IMR-90 (cell line): Measurements from ENCODE around the gene RHOBTB1. TPM values are rescaled to one million over a fixed set of nuclear protein-coding genes. Genes with fewer than 3 reads are reported as not detected.

ENCODE experiments used
- ATAC-seq: fragments of 200-7000 bp; cut with Tn5 transposase; 2 replicates; pipeline ENCODE4 v1.9.1; 2020; ENCODE audit warnings: low read depth, mild to moderate bottlenecking, moderate library complexity
- BruUV-seq: library from RNA; stranded (reverse); fragments of 400-500 nt; replicated peaks from 2 replicates; lab custom pipeline; 2021; lab: Mats Ljungman, UMichigan
- CTCF ChIA-PET: fragments of 300-600 bp; formaldehyde crosslinking; extraction: SDS; loops from one replicate; lab custom pipeline; 2021; ENCODE audit warnings: antibody characterized with exemption; lab: Yijun Ruan, JAX
- POLR2A ChIA-PET: fragments of 300-600 bp; sonication (Branson Sonifier 250); formaldehyde crosslinking; loops from one replicate; lab custom pipeline; 2022; ENCODE audit warnings: antibody characterized with exemption; ENCODE audit not compliant: unreplicated experiment; lab: Charles Lee
- DNase-seq: peaks from one replicate; pipeline ENCODE4 v3.0.0; 2013
- H2AFZ ChIP-seq: replicated peaks from 2 replicates; pipeline ENCODE3; 2013; ENCODE audit warnings: low read length, mild to moderate bottlenecking; ENCODE audit not compliant: poor library complexity
- H2AK5ac ChIP-seq: 2 replicates; pipeline ENCODE4 v1.6.1; 2013; ENCODE audit warnings: low read depth, low read length, inconsistent platforms
- H2AK9ac ChIP-seq: replicated peaks from 2 replicates; pipeline ENCODE3; 2013; ENCODE audit warnings: mild to moderate bottlenecking, low read depth, low read length, moderate library complexity; ENCODE audit not compliant: poor library complexity
- H2BK120ac ChIP-seq: 2 replicates; pipeline ENCODE4 v1.6.1; 2013; ENCODE audit warnings: low read depth, low read length, inconsistent platforms
- H2BK15ac ChIP-seq: 3 replicates; pipeline ENCODE4 v1.6.1; 2013; ENCODE audit warnings: low read depth, low read length, inconsistent platforms
- H2BK20ac ChIP-seq: 2 replicates; pipeline ENCODE4 v1.6.1; 2013; ENCODE audit warnings: low read depth, mild to moderate bottlenecking, inconsistent platforms, low read length, moderate library complexity
- H2BK5ac ChIP-seq: 2 replicates; pipeline ENCODE4 v1.6.1; 2013; ENCODE audit warnings: mild to moderate bottlenecking, low read depth, low read length, inconsistent platforms; ENCODE audit not compliant: poor library complexity, severe bottlenecking
- H3K14ac ChIP-seq: replicated peaks from 2 replicates; pipeline ENCODE4 v1.6.1; 2013; ENCODE audit warnings: low read depth, low read length, inconsistent platforms
- H3K18ac ChIP-seq: 2 replicates; pipeline ENCODE4 v1.6.1; 2013; ENCODE audit warnings: low read depth, low read length, control low read depth
- H3K23ac ChIP-seq: 2 replicates; pipeline ENCODE4 v1.6.1; 2013; ENCODE audit warnings: low read depth, low read length, inconsistent platforms
- H3K27ac ChIP-seq: 2 replicates; pipeline ENCODE4 v1.5.1; 2013; ENCODE audit warnings: mild to moderate bottlenecking, control low read depth, low read length; ENCODE audit not compliant: insufficient read depth
- H3K27me3 ChIP-seq: 2 replicates; pipeline ENCODE4 v1.6.1; 2013; ENCODE audit warnings: low read length; ENCODE audit not compliant: control insufficient read depth, insufficient read depth
- H3K36me3 ChIP-seq: 2 replicates; pipeline ENCODE4 v1.6.1; 2013; ENCODE audit warnings: low read length, mixed read lengths; ENCODE audit not compliant: control insufficient read depth, insufficient read depth
- H3K4ac ChIP-seq: 2 replicates; pipeline ENCODE4 v1.6.1; 2013; ENCODE audit warnings: low read depth, low read length, inconsistent platforms
- H3K4me1 ChIP-seq: 2 replicates; pipeline ENCODE4 v1.6.1; 2013; ENCODE audit warnings: low read length, mixed read lengths; ENCODE audit not compliant: control insufficient read depth, insufficient read depth
- H3K4me2 ChIP-seq: 2 replicates; pipeline ENCODE4 v1.6.1; 2013; ENCODE audit warnings: low read depth, mild to moderate bottlenecking, control low read depth, low read length, moderate library complexity
- H3K4me3 ChIP-seq: 2 replicates; pipeline ENCODE4 v1.5.1; 2013; ENCODE audit warnings: low read depth, mild to moderate bottlenecking, control low read depth, low read length, moderate library complexity; ENCODE audit not compliant: insufficient read depth
- H3K56ac ChIP-seq: 2 replicates; pipeline ENCODE4 v1.6.1; 2013; ENCODE audit warnings: low read length, inconsistent platforms; ENCODE audit not compliant: insufficient read depth; ENCODE audit errors: extremely low read depth
- H3K79me1 ChIP-seq, 2 experiments: 2 replicates each; pipeline ENCODE4 v1.6.1; 2013; ENCODE audit warnings: low read length in 2 of 2, inconsistent platforms in 1 of 2, low read depth in 1 of 2
- H3K9ac ChIP-seq: 2 replicates; pipeline ENCODE4 v1.6.1; 2013; ENCODE audit warnings: low read depth, low read length, control low read depth
- H3K9me1 ChIP-seq: 2 replicates; pipeline ENCODE4 v1.6.1; 2013; ENCODE audit warnings: low read length, inconsistent platforms; ENCODE audit not compliant: insufficient read depth
- H3K9me3 ChIP-seq: 2 replicates; pipeline ENCODE4 v1.6.1; 2013; ENCODE audit warnings: low read length; ENCODE audit not compliant: control insufficient read depth, insufficient read depth
- H4K20me1 ChIP-seq: 2 replicates; pipeline ENCODE4 v1.6.1; 2013; ENCODE audit warnings: low read length, inconsistent platforms; ENCODE audit not compliant: insufficient read depth
- H4K5ac ChIP-seq: 2 replicates; pipeline ENCODE4 v1.6.1; 2013; ENCODE audit warnings: mild to moderate bottlenecking, low read depth, low read length, control low read depth
- H4K8ac ChIP-seq, 2 experiments: 2 replicates each; pipeline ENCODE4 v1.6.1; 2013; ENCODE audit warnings: low read depth in 2 of 2, low read length in 2 of 2, control low read depth in 1 of 2, inconsistent platforms in 1 of 2
- H4K91ac ChIP-seq: 2 replicates; pipeline ENCODE4 v1.6.1; 2013; ENCODE audit warnings: low read depth, low read length, inconsistent platforms; ENCODE audit not compliant: insufficient read depth
- BHLHE40 ChIP-seq: fragments of 150-350 bp; IDR thresholded peaks from 2 replicates; pipeline ENCODE4 v1.6.1; 2016; ENCODE audit warnings: mild to moderate bottlenecking, low read depth, low read length
- CEBPB ChIP-seq: IDR thresholded peaks from 2 replicates; pipeline ENCODE4 v1.6.1; 2012; ENCODE audit warnings: low read depth, low read length, improper control_type of control experiment
- CHD1 ChIP-seq: IDR thresholded peaks from 2 replicates; pipeline ENCODE4 v1.6.1; 2012; ENCODE audit warnings: low read depth, low read length, improper control_type of control experiment
- CTCF ChIP-seq: conservative IDR thresholded peaks from 2 replicates; pipeline ENCODE4 v1.5.1; 2012; ENCODE audit warnings: mild to moderate bottlenecking, low read depth, low read length, improper control_type of control experiment
- ELK1 ChIP-seq: fragments of 150-350 bp; IDR thresholded peaks from 2 replicates; pipeline ENCODE4 v1.6.1; 2016; ENCODE audit warnings: low read depth, mild to moderate bottlenecking, low read length, moderate library complexity, borderline replicate concordance
- FOS ChIP-seq: fragments of 150-350 bp; IDR thresholded peaks from 2 replicates; pipeline ENCODE4 v1.6.1; 2016; ENCODE audit warnings: low read depth, low read length
- MAFK ChIP-seq: IDR thresholded peaks from 2 replicates; pipeline ENCODE4 v1.6.1; 2012; ENCODE audit warnings: low read depth, low read length, improper control_type of control experiment
- MAZ ChIP-seq: IDR thresholded peaks from 2 replicates; pipeline ENCODE4 v1.6.1; 2012; ENCODE audit warnings: low read depth, mild to moderate bottlenecking, low read length, improper control_type of control experiment, moderate library complexity, borderline replicate concordance
- MXI1 ChIP-seq: IDR thresholded peaks from 2 replicates; pipeline ENCODE4 v1.6.1; 2012; ENCODE audit warnings: low read depth, mild to moderate bottlenecking, low read length, moderate library complexity, borderline replicate concordance
- NFE2L2 ChIP-seq: fragments of 150-350 bp; IDR thresholded peaks from 2 replicates; pipeline ENCODE4 v1.6.1; 2016; ENCODE audit warnings: low read depth, mild to moderate bottlenecking, low read length
- POLR2A ChIP-seq: IDR thresholded peaks from 2 replicates; pipeline ENCODE4 v1.6.1; 2012; ENCODE audit warnings: mild to moderate bottlenecking, low read depth, low read length
- RAD21 ChIP-seq: IDR thresholded peaks from 2 replicates; pipeline ENCODE4 v1.6.1; 2012; ENCODE audit warnings: low read length, improper control_type of control experiment
- RCOR1 ChIP-seq: IDR thresholded peaks from 2 replicates; pipeline ENCODE4 v1.6.1; 2012; ENCODE audit warnings: mild to moderate bottlenecking, low read length, improper control_type of control experiment; ENCODE audit not compliant: insufficient replicate concordance
- RFX5 ChIP-seq: IDR thresholded peaks from 2 replicates; pipeline ENCODE4 v1.8.0; 2012; ENCODE audit warnings: low read depth, mild to moderate bottlenecking, low read length, moderate library complexity
- SMC3 ChIP-seq: fragments of 150-350 bp; IDR thresholded peaks from 2 replicates; pipeline ENCODE4 v1.6.1; 2016; ENCODE audit warnings: low read depth, mild to moderate bottlenecking, antibody characterized with exemption, low read length, moderate library complexity
- USF2 ChIP-seq: fragments of 150-350 bp; IDR thresholded peaks from 2 replicates; pipeline ENCODE4 v1.6.1; 2017; ENCODE audit warnings: mild to moderate bottlenecking, antibody characterized with exemption, low read length, low read depth
- WGBS, 2 experiments: methylation state at CpG; one replicate each; pipeline versions ENCODE4 v1.1.5 to v1.1.7; 2013; ENCODE audit warnings: missing lambda C conversion rate in 2 of 2; ENCODE audit not compliant: insufficient read length in 1 of 2; ENCODE audit errors: extremely low coverage in 2 of 2; 5-methylcytosine and 5-hydroxymethylcytosine counted together
- dilution Hi-C: fragments of 300-500 bp; cut with HindIII; formaldehyde crosslinking; loops from one replicate; pipeline ENCODE4 v1.14.3; 2018; ENCODE audit warnings: low sequenced_read_pairs; ENCODE audit not compliant: unreplicated experiment
- in situ Hi-C: fragments of 300-500 bp; cut with MboI; formaldehyde crosslinking; loops from 3 replicates; pipeline ENCODE4 v1.14.3; 2019; ENCODE audit warnings: low sequenced_read_pairs, inconsistent platforms, mixed read lengths
- intact Hi-C: fragments of 100-400 bp; cut with micrococcal nuclease; formaldehyde crosslinking; loops from 2 replicates; pipeline ENCODE4 v1.10.0; 2022
- polyA plus RNA-seq, 3 experiments: library from polyadenylated mRNA; depleted of rRNA; stranded (reverse); fragments of >200 nt; gene quantifications; 2 replicates each; pipeline ENCODE4 v1.2.3, GENCODE V29; 2012; ENCODE audit warnings: low replicate concordance in 1 of 3
- total RNA-seq: library from RNA; depleted of rRNA; stranded (reverse); fragments of >200 nt; gene quantifications from 2 replicates; pipeline ENCODE4 v1.2.3, GENCODE V29; 2012

The RHOBTB1 gene
- total and polyA plus RNA-seq, 2 of the 4 experiments (the other 2 are of a cell fraction): 8.9 to 15.2 TPM

- Histone ChIP-seq H3K9me3 (no peaks in the 10 kb centered on the region), H3K36me3 (no peaks in the 10 kb centered on the region), H3K4me2 (no peak overlapping the region), H3K4me3 (no peak overlapping the region), H2AK5ac (no peak overlapping the region), H3K79me1 (no peaks in the 10 kb centered on the region), H3K4ac (no peak overlapping the region), H3K23ac (no peak overlapping the region), H2AFZ (no peak overlapping the region), H2BK5ac (no peak overlapping the region), H3K9me1 (peaks cover 3% of the 10 kb centered on the region; the same call in 1 of the 2 replicates), H4K20me1 (no peaks in the 10 kb centered on the region), H4K91ac (no peak overlapping the region), H3K9ac (no peak overlapping the region), H3K27me3 (no peaks in the 10 kb centered on the region), H3K27ac (no peak overlapping the region), H2AK9ac (no peak overlapping the region), H4K8ac (no peak overlapping the region), H2BK20ac (no peak overlapping the region), H4K5ac (no peak overlapping the region), H3K4me1 (peaks cover 2% of the 10 kb centered on the region; the same call in 1 of the 2 replicates), H2BK120ac (no peak overlapping the region), H3K56ac (no peak overlapping the region), H3K18ac (no peak overlapping the region), H3K14ac (no peak overlapping the region), H2BK15ac (no peak overlapping the region)
- no peak for ATAC-seq
- DNase-seq: no peak
- no peak for TF ChIP-seq CEBPB
- TF ChIP-seq USF2: no peak
- TF ChIP-seq SMC3: no peak
- TF ChIP-seq RAD21: no peak
- no peak for TF ChIP-seq CTCF
- no peak for TF ChIP-seq MXI1
- no peak for TF ChIP-seq MAZ
- no peak for TF ChIP-seq POLR2A
- no peak for TF ChIP-seq ELK1
- no peak for TF ChIP-seq RCOR1
- no peak for TF ChIP-seq FOS
- TF ChIP-seq RFX5: no peak
- no peak for TF ChIP-seq MAFK
- no peak for TF ChIP-seq CHD1
- no peak for TF ChIP-seq BHLHE40
- TF ChIP-seq NFE2L2: no peak
- in situ Hi-C loops: no loop called here
- CTCF ChIA-PET: interaction anchor here (1.0 kb wide), 1 partner anchor 23 kb away, joined by 3 read pairs; no protein-coding TSS in a partner anchor
- dilution Hi-C loops: no loop called here
- intact Hi-C loops: no loop called here
- WGBS, 2 experiments: no CpG with 5 or more reads among the region's 2 CpGs
- POLR2A ChIA-PET: no interaction called here
- no TSS peak for BruUV-seq
These were observed 29.1 kb upstream of the RHOBTB1 start for GRCh38 chr10:60973086-60973485.
